HG02943 (cell line): Measurements from ENCODE around the gene NAGA.

Experiments used
- ATAC-seq: cut with Tn5 transposase; IDR thresholded peaks from one replicate; pipeline ENCODE4 v1.9.1; 2021; ENCODE audit warnings: mild to moderate bottlenecking, low read depth, moderate library complexity; ENCODE audit not compliant: unreplicated experiment

NAGA gene

DNA sequence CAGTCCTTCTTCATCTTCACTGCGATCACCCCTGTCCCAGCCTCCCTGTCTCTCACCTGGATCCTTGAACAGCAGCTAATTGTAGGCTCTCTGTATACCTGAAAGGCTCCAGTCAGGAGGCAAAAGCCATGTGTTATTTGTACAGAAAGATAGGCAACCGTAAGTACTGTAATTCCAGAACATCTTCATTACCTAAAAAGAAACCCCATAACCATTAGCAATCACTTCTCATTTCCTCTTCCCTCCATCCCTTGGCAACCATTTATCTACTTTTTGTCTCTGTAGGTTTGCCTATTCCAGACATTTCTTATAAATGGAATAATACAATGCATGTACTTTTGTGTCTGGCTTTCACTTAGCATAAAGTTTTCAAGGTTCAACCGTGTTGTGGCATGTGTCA lies 17.8 kb downstream of the NAGA start:
- no peak for ATAC-seq

DNA sequence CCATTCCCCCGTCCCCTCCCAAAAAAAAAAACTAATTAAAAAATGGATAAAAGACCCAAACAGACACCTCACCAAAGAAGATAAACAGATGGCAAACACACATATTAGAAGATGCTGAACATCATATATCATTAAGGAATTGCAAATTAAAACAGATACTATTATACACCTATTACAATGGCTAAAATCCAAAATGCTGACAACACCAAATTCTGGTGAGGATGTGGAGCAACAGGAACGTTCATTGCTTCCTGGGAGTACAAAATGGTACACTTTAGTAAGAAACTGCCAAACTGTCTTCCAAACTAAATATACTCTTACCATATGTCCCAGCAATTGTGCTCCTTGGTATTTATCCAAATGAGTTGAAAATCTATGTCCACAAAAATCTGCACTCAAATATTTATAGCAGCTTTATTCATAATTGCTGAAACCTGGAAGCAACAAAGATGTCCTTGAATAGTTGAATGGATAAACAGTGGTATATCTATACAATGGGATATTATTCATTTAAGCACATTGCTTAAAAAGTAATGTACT lies 19.9 kb downstream of the NAGA start:
- ATAC-seq: no peak

DNA sequence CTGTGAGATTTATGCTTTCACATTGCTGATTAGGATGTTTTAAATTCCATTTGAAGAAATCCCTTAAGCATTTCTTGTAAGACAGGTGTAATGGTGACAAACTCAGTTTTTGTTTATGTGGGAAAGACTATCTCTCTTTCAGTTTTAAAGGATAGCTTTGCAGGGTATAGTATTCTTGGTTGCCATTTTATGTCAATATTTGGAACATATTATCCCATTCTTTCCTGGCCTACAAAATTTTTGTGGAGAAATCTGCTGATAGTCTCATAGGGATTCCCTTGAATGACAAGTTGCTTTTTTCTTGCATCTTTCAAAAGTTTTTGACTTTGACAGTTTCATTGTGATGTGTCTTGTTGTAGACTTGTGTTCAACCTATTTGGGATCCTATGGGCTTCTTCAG lies 28.8 kb downstream of the NAGA start:
- ATAC-seq: no peak

DNA sequence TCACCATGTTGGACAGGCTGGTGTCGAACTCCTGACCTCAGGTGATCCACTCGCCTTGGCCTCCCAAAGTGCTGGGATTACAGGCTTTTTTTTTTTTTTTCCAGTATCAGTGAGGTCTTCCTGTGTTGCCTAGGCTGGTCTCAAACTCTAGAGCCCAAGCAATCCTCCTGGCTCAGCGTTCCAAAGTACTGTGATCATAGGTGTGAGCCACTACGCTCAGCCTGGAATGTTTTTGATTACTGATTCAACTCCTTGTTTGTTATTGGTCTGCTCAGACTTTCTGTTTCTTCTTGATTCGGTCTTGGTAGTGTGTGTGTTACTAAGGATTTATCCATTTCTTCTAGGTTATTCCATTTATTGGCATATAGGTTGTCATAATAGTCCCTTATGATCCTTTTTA lies 31.3 kb downstream of the NAGA start:
- no peak for ATAC-seq

DNA sequence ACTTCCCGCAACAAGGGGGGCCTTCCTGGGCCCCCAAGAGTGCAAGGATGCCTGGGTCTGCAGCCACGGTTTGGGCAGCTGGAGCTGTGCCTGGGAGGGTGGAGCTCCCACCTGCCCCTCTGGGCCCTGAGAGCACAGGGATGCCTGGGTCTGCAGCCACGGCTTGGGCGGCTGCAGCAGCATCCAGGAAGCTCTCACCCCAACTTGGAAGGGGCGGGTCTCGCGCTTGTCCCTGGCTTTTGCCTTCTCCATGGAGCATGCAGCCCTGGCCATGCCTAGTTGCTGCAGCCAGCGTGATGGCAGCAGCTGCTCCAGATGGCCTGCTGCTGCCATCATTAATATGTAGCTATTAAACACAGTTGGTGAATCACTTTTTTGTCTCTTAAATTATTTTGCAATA lies 35.4 kb downstream of the NAGA start:
- ATAC-seq: no peak

GRCh38 chr22:42033263-42034181 lies 37.1 kb downstream of the NAGA start:
- no peak for ATAC-seq

- no peak for ATAC-seq
Observed at GRCh38 chr22:42026705-42027104, 43.9 kb downstream of the NAGA start.

DNA sequence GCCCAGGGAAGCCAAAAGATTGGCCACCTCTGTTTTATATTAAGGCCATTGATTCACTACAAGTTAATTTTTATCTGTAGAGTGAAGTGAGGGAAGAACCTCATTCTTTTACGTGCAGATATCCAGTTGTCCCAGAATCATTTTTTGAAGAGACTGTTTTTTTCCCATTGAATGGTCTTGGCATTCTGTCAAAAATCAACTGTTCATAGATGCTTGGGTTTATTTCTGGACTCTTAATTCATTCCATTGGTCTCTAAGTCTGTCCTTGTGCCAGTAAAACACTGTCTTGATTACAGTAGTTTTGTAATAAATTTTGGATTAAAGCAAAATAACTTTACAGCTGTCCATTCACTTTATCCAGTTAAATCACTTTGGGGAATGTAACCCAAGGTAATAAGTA lies 45.2 kb downstream of the NAGA start:
- no peak for ATAC-seq

DNA sequence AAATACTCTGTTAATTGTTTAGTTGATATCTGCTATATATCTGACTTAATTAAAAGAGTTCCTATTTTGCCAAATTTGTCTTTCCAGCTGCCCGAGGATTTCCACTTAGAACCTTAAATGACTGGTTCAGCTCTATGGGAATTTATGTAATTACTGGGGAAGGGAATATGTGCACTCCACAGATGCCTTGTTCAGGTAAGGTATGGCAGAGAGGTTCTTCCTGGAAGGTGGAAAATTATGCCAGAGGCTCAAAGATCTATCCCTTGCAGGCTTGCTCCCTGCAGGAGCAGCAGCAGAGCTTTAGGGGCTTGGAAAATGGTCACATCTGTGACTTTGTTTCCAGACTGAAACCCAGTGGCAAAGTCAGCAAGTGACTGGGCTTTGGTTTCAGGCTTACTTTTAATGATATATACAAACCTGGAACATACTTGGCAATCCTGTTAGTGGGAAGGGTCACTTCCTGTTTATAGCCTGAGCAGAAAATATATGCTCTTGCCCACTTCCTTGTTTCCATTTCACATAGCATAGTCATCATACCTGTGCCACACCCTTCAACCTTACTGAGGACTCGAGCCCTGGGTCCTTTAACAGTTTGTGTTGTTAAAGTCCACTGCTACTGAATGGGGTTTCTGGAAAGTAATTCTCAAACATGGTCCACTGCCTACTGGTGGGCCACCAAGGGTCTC lies 48.3 kb downstream of the NAGA start:
- ATAC-seq: no peak

- ATAC-seq: no peak
Observed at GRCh38 chr22:42021571-42021970, 49.0 kb downstream of the NAGA start.

- ATAC-seq: no peak
Observed at GRCh38 chr22:42018224-42018623, 52.4 kb downstream of the NAGA start.

GRCh38 chr22:42016111-42016510 lies 54.5 kb downstream of the NAGA start:
- no peak for ATAC-seq

GRCh38 chr22:42013385-42013784 lies 57.2 kb downstream of the NAGA start:
- no peak for ATAC-seq

GRCh38 chr22:42010778-42011177 lies 59.8 kb downstream of the NAGA start:
- ATAC-seq: no peak
